Heart left ventricle (tissue), 13 donors: Measurements from ENCODE around the gene GPI.

Source experiments
- CTCF ChIP-seq, 12 donors: fragments of 200-600 bp; sonication (generic) in 4 of 12; IDR thresholded peaks; one replicate each; pipeline versions ENCODE4 v1.5.0 to v1.8.0; 2018 to 2022; ENCODE audit warnings: antibody characterized with exemption in 12 of 12, mild to moderate bottlenecking in 5 of 12
- POLR2A ChIP-seq, 2 donors: fragments of 450-650 bp; IDR thresholded peaks; one replicate each; pipeline ENCODE4 v1.6.1; 2017; ENCODE audit warnings: antibody characterized with exemption in 2 of 2, mild to moderate bottlenecking in 2 of 2, moderate library complexity in 2 of 2
- donor health status: ischemic (EF 13 %, LVEDD 7.1; RV severe dilation, severe dysfunction).
- donor health status: DM: no; HTN: yes; CAD: no.
- donor health status: DM: no; HTN: no; CAD: no.
- donor health status: ischemic (EF 25% LVEDD 6.9; RV normal size, moderate dysfunction).
- donor health status: ischemic (EF 25% LVEDD 5.7; RV mildly dilated, moderate dysfunction).
- donor health status: ischemic (EF 35%, LVEDD 5.7; RV mildly dilated, moderate dysfunction).
- donor health status: nonischemic (EF 11% LVEDD 7.7; RV severe dilation, severe dysfunction).
- donor health status: DM: yes; HTN: yes; CAD: no.
- donor health status: PGD.
- donor health status: ischemic (EF 29% LVEDD 5.4; RV normal size, mild dysfunction).
- donor health status: nonischemic (EF 23%, LVEDD 6.1; RV moderate dilation, normal function).

- no peak for TF ChIP-seq CTCF (IDR thresholded peaks at IDR 0.05)
- no peak for TF ChIP-seq POLR2A (IDR thresholded peaks at IDR 0.05)
Observed at GRCh38 chr19:34405892-34406660, 41.1 kb downstream of the GPI start.
